Epithelial cell of proximal tubule (primary cell): ENCODE results near the gene GALNT18. TPM values are rescaled to one million over a fixed set of nuclear protein-coding genes. Genes with fewer than 3 reads are reported as not detected.
A peak's percentile ranks its signal among the peaks of the same experiment; 100 is the strongest.

ENCODE experiments used
- DNase-seq: peaks from one replicate; pipeline ENCODE4 v3.0.0-alpha.2; 2011; ENCODE audit warnings: low read depth
- H3K4me3 ChIP-seq: 2 replicates; pipeline ENCODE4 v1.5.1; 2011; ENCODE audit warnings: low read depth, mild to moderate bottlenecking, low read length
- CTCF ChIP-seq: conservative IDR thresholded peaks from 2 replicates; pipeline ENCODE4 v1.5.1; 2012; ENCODE audit warnings: low read depth, mild to moderate bottlenecking, low read length
- total RNA-seq: library from RNA; depleted of rRNA; stranded (reverse); fragments of >200 nt; gene quantifications from 2 replicates; pipeline ENCODE4 v1.2.3, GENCODE V29; 2015

GALNT18 gene
- total RNA-seq, 1 donor from 2014 or later, result 7.8 TPM

- H3K4me3 ChIP-seq, result no peak overlapping the region
- peak; percentile 13 for TF ChIP-seq CTCF
- no peak for DNase-seq
Observed at GRCh38 chr11:11531131-11531908, 90.5 kb downstream of the GALNT18 start.

DNA sequence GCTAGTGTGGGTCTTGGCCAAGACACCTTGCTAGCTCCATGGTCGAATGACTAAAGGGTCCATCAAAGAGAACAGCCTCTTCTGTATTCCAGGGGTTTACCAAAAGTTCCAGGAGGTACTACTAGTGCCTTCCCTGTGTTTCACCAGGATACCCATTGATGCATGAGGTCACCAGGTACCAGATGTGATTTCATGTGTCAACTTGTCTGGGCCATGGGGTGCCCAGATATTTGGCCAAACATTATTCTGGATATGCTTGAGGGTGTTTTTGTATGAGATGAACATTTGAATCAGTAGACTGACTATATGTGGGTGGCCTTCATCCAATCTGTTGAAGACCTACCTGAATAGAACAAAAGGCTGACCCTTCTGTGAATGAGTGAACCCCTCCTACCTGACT is 92.8 kb downstream of the GALNT18 start:
- DNase-seq, result no peak
- TF ChIP-seq CTCF, result no peak
- no peak overlapping the region for H3K4me3 ChIP-seq

GRCh38 chr11:11525283-11525682 is 96.5 kb downstream of the GALNT18 start:
- no peak overlapping the region for H3K4me3 ChIP-seq
- no peak for TF ChIP-seq CTCF
- no peak for DNase-seq

GRCh38 chr11:11524436-11525061 is 97.3 kb downstream of the GALNT18 start:
- DNase-seq, result no peak
- no peak for TF ChIP-seq CTCF
- no peak overlapping the region for H3K4me3 ChIP-seq

GRCh38 chr11:11522591-11522990 is 99.2 kb downstream of the GALNT18 start:
- H3K4me3 ChIP-seq, result no peak overlapping the region
- DNase-seq, result no peak
- TF ChIP-seq CTCF, result no peak

DNA sequence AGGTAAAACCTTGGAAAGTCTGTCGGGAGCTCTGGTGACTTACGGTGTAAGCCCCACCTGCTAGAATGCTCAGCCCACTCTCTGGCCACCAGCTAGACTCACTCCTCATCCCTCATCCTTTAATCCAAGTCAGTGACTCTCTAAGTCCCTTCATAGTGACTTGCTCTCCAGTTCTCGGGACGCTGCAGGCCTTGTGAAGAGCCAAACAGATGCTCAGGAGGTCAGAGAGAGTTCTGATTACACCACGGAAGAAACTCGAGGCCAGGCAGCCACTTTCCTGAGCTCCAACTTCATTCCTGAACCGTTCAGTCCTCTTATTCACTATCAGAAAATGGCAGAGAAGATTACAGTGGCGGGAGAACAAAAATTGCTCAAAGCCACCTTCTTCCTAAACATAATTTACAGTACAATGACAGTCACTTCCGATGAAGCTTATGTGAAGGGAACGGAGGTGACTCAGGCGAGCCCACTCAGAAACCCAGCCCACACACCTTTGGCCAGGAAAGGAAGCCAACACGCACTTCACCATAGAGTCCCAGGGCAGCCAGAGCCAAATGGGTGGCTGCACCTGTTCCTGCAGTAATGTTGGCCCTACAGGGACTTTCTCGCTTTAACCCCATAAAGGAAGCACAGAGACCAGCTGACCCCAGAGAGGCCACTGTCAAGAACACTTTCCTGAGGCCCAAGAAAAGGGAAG is 100.4 kb downstream of the GALNT18 start:
- H3K4me3 ChIP-seq, result no peak overlapping the region
- no peak for DNase-seq
- no peak for TF ChIP-seq CTCF
